A673 (cell line): Measurements from ENCODE around the gene SEMA6D. TPM values are rescaled to one million over a fixed set of nuclear protein-coding genes. Genes with fewer than 3 reads are reported as not detected.

ENCODE experiments used
- BruUV-seq: library from RNA; stranded (reverse); fragments of 400-500 nt; replicated peaks from 2 replicates; lab custom pipeline; 2021; lab: Mats Ljungman, UMichigan
- CTCF ChIA-PET: fragments of 300-600 bp; sonication (Branson Sonifier 250); formaldehyde crosslinking; loops from one replicate; lab custom pipeline; 2022; ENCODE audit warnings: antibody characterized with exemption; lab: Charles Lee
- POLR2A ChIA-PET: fragments of 300-600 bp; sonication (Branson Sonifier 250); formaldehyde crosslinking; loops from one replicate; lab custom pipeline; 2022; ENCODE audit warnings: antibody characterized with exemption; ENCODE audit not compliant: low non-redundant PET; lab: Charles Lee
- DNase-seq: peaks from one replicate; pipeline ENCODE4 v3.0.0-alpha.2; 2015; ENCODE audit warnings: low spot score
- H3K27ac ChIP-seq: fragments of 200-600 bp; sonication (generic); 2 replicates; pipeline ENCODE4 v1.5.1; 2016; ENCODE audit warnings: mixed run types, low read depth, mild to moderate bottlenecking, mixed read lengths, antibody characterized with exemption, low read length; ENCODE audit not compliant: poor library complexity, severe bottlenecking
- H3K27me3 ChIP-seq: fragments of 200-600 bp; sonication (generic); replicated peaks from 2 replicates; pipeline ENCODE4 v1.6.1; 2017; ENCODE audit warnings: mixed run types, low read depth, mild to moderate bottlenecking, mixed read lengths, antibody characterized with exemption, low read length; ENCODE audit not compliant: insufficient read depth, poor library complexity
- H3K36me3 ChIP-seq: fragments of 200-600 bp; sonication (generic); 2 replicates; pipeline ENCODE4 v1.6.1; 2016; ENCODE audit warnings: mixed run types, mild to moderate bottlenecking, mixed read lengths, antibody characterized with exemption, low read length; ENCODE audit not compliant: insufficient read depth, poor library complexity, severe bottlenecking
- H3K4me1 ChIP-seq: fragments of 200-600 bp; sonication (generic); 2 replicates; pipeline ENCODE4 v1.6.1; 2017; ENCODE audit warnings: mixed run types, mild to moderate bottlenecking, mixed read lengths, antibody characterized with exemption, low read length; ENCODE audit not compliant: insufficient read depth, poor library complexity, severe bottlenecking
- H3K4me3 ChIP-seq: fragments of 200-600 bp; sonication (generic); 2 replicates; pipeline ENCODE4 v1.5.1; 2016; ENCODE audit warnings: low read depth, mixed run types, mild to moderate bottlenecking, mixed read lengths, low read length; ENCODE audit not compliant: poor library complexity, severe bottlenecking
- H3K9me3 ChIP-seq: fragments of 200-600 bp; sonication (generic); 2 replicates; pipeline ENCODE4 v1.6.1; 2016; ENCODE audit warnings: mixed run types, low read depth, mild to moderate bottlenecking, mixed read lengths, antibody characterized with exemption, low read length; ENCODE audit not compliant: poor library complexity, severe bottlenecking
- EZH2 ChIP-seq: fragments of 200-600 bp; sonication (generic); IDR thresholded peaks from 2 replicates; pipeline ENCODE4 v1.6.1; 2017; ENCODE audit warnings: borderline replicate concordance, low read depth, mild to moderate bottlenecking, mixed read lengths, antibody characterized with exemption, low read length; ENCODE audit not compliant: poor library complexity, severe bottlenecking
- intact Hi-C: fragments of 100-400 bp; cut with micrococcal nuclease; formaldehyde crosslinking; loops from one replicate; pipeline ENCODE4 v1.10.0; 2022; ENCODE audit not compliant: unreplicated experiment
- total RNA-seq: library from RNA; stranded (reverse); gene quantifications from 2 replicates; pipeline ENCODE4 v1.2.3, GENCODE V29; 2021
- TF ChIP-seq, protein P1 (sequence below): fragments of 300-800, 200-600 bp; sonication (generic); conservative IDR thresholded peaks from 2 replicates; pipeline ENCODE4 v1.5.1; 2017; ENCODE audit warnings: low read depth, mild to moderate bottlenecking, antibody characterized with exemption, low read length, moderate library complexity, mixed read lengths

The SEMA6D gene
- total RNA-seq, 1 experiment from 2014 or later: 11.0 TPM

DNA sequence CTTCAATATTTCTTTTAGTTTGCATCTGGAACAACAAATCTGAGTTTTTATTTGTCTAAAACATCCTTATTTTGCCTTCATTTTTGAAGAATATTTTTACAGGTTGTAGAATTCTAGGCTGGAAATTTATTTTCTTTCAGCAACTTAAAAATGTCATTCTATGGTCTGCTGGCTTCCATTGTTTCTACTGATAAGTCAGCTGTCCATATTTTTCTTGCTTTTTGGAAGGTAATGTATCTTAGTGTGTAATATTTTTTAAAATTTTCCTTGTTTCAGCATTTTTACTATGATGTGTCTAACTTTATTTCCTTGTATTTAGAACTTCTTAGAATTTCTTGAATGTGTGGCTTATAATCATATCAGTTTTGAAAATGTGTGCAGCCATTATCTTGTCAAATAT is 37.0 kb downstream of the SEMA6D start:
- Histone ChIP-seq H3K27me3 (no peaks in the 10 kb centered on the region), H3K36me3 (no peaks in the 10 kb centered on the region), H3K4me3 (no peak overlapping the region), H3K9me3 (peaks cover 22% of the 10 kb centered on the region), H3K4me1 (peaks cover 12% of the 10 kb centered on the region), H3K27ac (no peak overlapping the region)
- DNase-seq: peak; percentile 18
- BruUV-seq: no TSS peak
- TF ChIP-seq, protein P1, sequence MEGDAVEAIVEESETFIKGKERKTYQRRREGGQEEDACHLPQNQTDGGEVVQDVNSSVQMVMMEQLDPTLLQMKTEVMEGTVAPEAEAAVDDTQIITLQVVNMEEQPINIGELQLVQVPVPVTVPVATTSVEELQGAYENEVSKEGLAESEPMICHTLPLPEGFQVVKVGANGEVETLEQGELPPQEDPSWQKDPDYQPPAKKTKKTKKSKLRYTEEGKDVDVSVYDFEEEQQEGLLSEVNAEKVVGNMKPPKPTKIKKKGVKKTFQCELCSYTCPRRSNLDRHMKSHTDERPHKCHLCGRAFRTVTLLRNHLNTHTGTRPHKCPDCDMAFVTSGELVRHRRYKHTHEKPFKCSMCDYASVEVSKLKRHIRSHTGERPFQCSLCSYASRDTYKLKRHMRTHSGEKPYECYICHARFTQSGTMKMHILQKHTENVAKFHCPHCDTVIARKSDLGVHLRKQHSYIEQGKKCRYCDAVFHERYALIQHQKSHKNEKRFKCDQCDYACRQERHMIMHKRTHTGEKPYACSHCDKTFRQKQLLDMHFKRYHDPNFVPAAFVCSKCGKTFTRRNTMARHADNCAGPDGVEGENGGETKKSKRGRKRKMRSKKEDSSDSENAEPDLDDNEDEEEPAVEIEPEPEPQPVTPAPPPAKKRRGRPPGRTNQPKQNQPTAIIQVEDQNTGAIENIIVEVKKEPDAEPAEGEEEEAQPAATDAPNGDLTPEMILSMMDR: no peak
- no peak for TF ChIP-seq EZH2
- ChIA-PET CTCF (no interaction called here), POLR2A (no interaction called here)
- intact Hi-C loops: no loop called here

DNA sequence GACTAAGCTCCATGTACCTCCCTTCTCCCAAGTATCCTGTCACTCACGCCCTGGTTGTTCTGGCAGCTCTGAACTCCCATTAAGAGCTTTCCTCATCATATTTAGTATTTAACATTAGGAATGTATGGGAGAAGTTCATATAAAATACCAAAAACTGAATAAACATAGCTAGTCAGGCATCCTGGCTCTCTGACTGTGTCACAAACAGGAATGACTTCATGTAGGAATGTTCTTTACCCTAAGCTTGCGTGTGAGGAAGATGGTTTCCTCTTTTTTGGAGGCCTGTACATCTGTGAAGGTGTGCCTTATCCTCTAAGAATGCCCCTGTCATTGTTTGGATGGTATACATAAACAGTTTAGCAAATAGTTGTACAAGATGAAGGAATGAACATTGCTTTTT is 38.6 kb downstream of the SEMA6D start:
- no peak overlapping the region for H3K4me3 ChIP-seq
- BruUV-seq: no TSS peak
- intact Hi-C loops: no loop called here
- CTCF ChIA-PET: no interaction called here
- H3K27ac ChIP-seq: no peak overlapping the region
- H3K27me3 ChIP-seq: no peaks in the 10 kb centered on the region
- H3K36me3 ChIP-seq: no peaks in the 10 kb centered on the region
- DNase-seq: no peak
- TF ChIP-seq EZH2: no peak
- TF ChIP-seq, protein P1: no peak
- H3K9me3 ChIP-seq: peaks cover 22% of the 10 kb centered on the region
- peaks cover 14% of the 10 kb centered on the region for H3K4me1 ChIP-seq
- POLR2A ChIA-PET: no interaction called here

DNA sequence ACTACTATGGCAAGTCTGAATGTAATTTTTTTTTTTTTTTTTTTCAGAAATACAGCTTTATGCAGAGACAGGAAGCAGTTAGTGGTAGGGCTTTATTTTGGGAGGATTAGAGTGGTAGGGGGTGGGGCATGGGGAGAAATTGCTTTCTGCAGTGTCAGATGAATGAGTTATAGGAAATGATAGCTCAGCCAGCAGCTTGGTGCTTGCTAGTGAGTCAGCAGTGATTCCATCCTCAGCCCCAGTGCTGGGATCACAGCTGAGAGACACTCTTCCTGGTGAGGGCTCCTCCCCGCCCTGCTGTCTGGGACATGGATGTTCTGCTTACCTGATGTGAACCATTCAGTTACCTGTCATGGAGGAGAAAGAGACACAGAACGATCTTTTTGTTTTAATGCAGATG is 39.6 kb downstream of the SEMA6D start:
- no TSS peak for BruUV-seq
- H3K4me1 ChIP-seq: peaks cover 14% of the 10 kb centered on the region
- DNase-seq: peak; percentile 92
- H3K9me3 ChIP-seq: peaks cover 22% of the 10 kb centered on the region
- no peaks in the 10 kb centered on the region for H3K36me3 ChIP-seq
- TF ChIP-seq, protein P1: no peak
- no peak for TF ChIP-seq EZH2
- intact Hi-C loops: no loop called here
- ChIA-PET POLR2A (interaction anchor here (0.6 to 0.7 kb wide), 2 partner anchors 33 to 595 kb away, joined by 3 to 13 read pairs; no protein-coding TSS in a partner anchor), CTCF (interaction anchor here (0.6 kb wide), 2 partner anchors 17 to 20 kb away, joined by 5 to 6 read pairs; no protein-coding TSS in a partner anchor)
- H3K27me3 ChIP-seq: no peaks in the 10 kb centered on the region
- no peak overlapping the region for H3K4me3 ChIP-seq
- H3K27ac ChIP-seq: peak overlapping the region; percentile 14
